Inferior parietal cortex (tissue), 1 donor: ENCODE data around the gene TAC4.
A peak's percentile ranks its signal among the peaks of the same experiment; 100 is the strongest.

Experiments used
- DNase-seq: peaks from one replicate; pipeline ENCODE4 v3.0.0-alpha.2; 2016; ENCODE audit errors: extremely low spot score

The TAC4 gene

DNA sequence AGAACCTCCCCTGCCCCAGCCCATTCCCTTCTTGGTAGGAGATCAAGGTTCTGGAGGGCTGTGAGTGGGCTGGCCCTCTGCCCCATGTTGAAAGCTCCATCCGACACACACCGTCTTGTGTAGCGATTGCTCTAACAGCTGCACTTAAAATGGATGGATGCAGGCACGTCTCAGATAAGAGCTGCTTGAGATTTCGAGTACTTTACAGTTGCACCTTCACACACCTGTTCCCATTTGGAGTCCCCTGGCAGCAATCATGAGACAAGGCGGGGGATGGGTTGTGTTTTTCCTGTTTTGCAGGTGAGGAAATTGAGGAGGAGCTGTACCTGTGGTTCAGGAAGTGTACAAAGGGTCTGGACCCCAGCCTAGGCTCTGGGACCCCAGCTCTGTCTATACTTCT is 25.6 kb upstream of the TAC4 start:
- no peak for DNase-seq

- DNase-seq, result no peak
Observed at GRCh38 chr17:49872754-49873377, 25.0 kb upstream of the TAC4 start.

- DNase-seq, result no peak
Observed at GRCh38 chr17:49871211-49871610, 23.3 kb upstream of the TAC4 start.

DNA sequence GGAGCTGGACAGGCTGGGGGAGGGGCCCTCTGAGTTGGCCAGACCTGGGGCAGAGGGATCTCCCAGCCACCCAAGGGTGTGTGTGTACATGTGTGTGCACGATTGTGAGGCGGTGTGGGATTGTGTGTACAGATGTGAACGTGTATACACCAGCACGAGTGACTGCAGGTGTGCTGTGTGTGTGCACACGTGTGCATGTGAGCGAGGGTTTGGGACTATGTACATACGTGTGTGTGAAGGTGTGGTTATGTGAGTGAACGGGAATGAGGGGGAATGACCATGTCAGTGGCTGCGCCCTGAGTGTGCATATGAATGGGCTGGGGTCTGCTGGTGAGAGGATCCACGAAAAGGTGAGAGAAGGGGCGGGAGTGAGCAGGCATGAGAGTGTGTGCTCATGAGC is 22.4 kb upstream of the TAC4 start:
- no peak for DNase-seq

- DNase-seq, result no peak
Observed at GRCh38 chr17:49869038-49869374, 21.1 kb upstream of the TAC4 start.

DNA sequence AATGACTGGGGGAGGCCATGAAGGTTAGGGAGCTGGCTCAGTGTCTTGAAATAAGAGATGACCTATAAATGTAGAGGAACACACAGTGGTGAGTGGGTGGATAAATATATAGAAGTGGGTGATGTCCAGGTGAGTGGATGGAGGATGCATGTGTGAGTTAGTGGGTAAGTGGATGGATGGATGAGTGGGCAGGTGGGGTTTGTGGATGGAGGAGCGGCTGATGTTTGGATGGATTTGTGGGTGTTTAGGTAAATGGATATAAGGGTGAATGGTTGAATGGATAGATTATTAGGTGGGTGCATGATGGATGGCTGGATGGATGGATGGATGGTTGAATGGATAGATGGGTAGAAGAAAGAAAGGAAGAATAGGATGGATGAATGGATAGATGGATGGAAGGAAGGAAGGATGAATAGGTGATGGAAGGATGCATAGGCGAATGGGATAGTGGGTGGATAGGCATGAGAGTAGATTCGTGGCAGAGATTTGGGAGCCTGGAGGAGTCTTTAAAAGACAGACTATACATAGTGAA is 19.1 kb upstream of the TAC4 start:
- DNase-seq, result no peak

- DNase-seq, result no peak
Observed at GRCh38 chr17:49866019-49866380, 18.1 kb upstream of the TAC4 start.

DNA sequence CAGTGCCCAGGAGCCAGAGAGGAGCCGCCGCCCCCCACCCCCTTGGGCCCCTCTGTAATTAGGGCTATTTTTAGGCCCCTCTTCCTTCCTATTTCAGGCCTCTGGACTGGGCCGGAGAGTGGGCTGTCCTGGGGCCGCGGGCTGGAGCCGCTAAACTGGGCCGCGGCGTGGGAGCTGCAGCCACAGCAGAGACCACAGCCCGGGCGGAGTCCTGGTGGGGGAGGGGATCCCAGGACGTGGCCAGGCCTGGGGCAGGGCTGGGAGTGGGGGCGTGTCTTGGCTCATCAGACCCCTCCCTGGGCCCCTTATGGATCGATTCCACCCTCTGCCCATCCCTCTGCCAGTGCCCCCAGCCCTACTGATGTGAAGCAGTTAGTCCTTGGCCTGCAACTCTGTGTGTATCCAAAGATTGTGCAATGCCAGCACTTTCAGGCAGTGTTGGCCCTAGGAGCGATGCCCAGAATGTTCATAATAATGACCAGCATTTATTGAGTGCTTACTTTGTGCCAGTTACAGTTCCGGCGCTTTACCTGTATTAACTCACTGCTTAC is 15.0 kb upstream of the TAC4 start:
- no peak for DNase-seq

DNA sequence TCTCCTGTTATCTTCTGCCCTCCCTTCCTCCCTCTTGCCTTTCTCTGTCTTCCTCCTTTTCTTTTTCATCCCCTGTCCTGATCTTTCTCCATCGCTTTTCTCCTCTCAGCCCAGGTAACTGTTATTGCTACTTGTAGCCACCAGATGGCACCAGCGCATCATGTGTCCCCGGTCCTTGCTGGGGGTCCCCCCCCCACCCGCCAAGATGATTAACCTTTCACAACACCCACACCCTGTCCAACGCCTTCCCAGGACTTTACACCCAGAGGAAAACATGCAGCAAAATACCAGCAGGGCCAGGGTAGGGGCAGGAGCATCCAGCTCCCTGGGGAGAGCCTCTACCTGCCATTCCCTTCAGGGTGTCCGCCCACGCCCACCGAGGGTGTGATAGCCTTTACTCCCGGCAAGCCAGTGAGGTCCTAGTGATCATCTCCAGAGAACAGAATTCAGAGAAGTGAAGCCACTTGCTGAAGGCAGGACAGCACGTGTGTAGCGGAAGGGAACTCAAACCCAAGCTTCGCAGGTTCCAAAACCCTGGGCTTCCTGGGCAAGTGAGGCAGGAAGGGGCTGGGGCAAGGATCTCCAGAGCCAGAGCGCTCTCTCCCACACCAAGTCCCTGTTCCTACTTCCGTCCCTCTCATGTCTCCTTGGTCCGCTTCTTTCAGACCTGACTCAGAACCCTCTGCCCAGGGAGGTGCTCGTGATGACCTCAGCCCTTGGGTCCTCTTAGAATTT is 13.4 kb upstream of the TAC4 start:
- DNase-seq, result peak; percentile 48

DNA sequence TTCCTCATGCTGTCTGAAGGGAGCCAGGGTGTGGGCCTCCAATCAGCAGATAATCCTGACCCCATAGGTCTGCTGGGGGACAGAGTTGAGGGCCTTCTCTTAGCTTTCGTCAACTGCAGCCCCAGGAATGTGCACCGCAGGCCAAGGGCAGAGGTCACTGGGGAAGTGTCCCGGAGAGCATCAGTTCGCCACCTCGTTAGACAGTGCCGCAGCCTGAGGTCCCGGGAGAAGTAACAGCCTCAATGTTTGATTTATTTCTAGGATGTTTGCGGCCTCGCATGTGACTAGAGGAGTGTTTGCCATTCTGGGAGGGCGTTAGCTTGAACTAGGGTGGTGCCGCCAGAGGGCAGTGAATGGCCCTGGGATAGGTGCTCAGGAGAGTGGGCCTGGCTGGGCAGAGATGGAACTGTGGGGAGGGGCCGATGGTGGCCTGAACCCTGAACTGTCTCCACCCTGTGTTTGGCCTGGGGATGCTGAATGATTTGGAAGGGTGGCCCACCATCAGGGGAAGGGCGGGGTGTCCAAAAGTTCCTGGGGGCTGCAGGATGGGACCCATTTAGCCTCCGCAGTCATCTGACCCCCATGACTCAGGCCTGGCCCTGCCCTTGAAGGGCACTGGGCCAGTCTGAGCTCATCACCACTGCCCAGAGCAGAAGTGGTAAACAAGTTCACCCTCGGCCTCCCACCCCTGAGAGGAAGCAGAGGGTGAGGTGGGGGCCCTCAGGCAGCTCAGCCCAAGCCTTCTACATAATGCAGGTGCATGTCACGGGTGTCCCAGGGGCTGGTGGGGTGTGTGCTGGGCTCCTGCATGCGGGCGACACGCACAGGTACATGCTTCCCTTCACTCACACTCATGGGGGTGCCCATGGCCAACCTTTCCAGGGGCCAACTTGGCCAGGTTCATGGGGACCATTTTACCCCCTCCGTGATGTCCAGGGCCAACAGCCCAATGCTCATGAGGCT is 12.4 kb upstream of the TAC4 start:
- DNase-seq, result no peak

DNA sequence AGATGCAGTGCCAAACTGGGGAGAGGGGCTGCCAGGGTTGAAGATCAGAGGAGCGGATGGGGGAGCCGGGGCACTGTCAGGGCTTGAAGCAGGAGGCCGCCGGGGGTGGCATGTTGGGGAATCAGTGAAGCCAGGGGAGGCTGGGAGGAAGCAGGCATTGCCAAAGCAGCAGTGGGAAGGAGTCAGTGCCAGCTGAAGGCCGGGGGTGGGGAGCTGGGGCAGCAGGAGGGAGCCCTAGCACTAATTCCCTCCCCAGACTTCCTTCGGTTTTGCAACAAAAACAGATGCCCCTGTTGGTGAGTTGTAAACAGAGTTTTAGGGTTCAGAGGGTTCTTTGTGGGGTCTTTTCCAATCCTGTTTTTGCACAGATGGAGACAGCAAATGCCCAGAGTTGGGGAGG is 10.9 kb upstream of the TAC4 start:
- no peak for DNase-seq

DNA sequence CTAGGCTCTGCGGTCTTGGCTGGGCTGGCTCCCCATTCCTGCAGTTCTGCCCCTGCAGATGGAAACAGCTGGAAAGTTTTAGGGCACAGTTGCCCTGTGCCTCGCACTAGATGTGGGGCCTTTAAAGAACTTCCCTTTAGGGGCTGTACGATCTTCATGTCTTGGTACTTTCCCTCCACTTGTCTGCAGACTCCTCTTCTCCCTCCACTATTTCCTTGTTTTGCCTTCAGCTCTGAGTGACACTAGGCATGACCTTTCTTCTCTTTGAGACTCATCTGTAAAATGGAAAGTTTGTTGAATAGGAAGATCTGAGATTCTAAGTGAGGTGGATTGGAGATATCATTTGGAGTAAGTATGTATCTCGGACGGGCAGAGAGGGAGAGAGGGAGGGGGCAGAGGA is 6.3 kb upstream of the TAC4 start:
- no peak for DNase-seq

DNA sequence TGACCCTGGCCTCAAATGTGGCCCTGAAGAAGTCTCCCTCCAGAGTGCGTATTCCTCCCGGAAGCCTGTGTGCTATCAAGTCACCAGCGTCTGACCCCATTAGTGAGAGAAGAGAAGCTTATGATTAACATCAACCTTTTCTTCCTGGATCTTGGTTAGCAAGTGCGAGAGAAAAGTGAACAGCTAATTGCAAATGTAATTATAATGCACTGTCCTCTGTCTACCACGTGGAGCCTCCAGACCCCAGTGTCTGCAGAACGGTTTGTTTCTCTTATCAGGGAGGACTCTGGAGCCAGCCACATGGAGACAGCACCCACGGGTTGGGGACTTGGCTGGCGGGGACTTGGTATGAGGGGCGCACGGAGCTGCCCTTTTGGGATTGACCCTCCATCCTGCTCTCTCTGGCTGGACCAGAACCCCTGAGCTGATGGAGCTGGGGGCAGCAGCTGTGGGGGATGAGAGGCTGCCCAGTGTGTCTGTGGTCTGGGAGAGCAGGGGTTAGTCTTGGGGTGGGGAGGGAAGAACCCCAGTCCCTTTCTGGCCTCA is 5.7 kb upstream of the TAC4 start:
- no peak for DNase-seq

- DNase-seq, result peak; percentile 35
Observed at GRCh38 chr17:49851387-49852291, 3.8 kb upstream of the TAC4 start.

DNA sequence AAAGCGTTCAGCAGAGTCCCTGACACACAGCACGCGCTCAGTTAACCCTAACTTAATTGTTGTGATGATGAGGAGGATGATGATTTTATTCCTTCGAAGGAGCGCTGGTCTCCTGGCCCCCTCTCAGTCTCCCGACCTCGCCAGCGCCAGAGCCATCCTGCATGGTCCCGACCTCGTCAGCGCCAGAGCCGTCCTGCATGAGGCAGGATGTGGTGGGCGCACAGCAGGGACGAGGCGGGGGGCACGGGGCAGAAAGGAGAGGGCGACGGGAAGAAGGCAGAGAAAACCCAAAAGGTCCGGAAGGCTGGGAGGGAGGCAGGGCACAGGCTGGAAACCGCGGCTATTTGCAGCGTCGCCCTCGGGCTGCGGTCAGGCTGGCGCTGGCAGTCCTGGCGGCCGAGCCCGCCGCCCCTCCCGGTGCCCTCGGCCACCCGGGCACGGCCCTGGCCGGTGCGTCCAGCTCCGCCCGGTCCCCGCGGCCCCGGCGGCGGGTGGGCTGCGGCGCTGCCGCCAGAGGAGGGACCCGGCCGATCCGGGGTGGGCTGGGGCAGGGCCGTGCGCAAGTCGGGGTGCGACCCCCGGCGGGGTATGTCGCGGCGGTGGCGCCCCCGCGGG is 3.0 kb upstream of the TAC4 start:
- DNase-seq, result no peak

GRCh38 chr17:49850218-49850610 is 2.3 kb upstream of the TAC4 start:
- no peak for DNase-seq

DNA sequence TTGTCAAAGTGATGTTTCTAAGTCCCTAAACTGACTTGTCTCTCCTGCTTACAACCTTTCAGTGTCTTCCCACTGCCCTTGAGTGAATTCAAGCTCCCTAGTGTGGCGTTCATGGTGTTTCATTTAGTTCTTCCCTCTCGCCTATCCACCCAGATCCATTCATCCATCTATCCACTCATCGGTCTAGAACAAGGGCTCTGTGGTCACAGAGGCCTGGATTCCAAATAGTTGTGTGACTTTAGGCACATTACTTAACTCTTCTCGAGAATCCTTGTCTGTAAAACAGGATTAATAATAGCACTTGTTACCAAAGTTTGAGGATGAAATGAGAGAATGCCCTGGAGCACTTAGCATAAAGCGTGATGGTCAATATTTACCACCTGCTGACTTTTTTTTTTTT is 870 bp upstream of the TAC4 start:
- DNase-seq, result no peak

DNA sequence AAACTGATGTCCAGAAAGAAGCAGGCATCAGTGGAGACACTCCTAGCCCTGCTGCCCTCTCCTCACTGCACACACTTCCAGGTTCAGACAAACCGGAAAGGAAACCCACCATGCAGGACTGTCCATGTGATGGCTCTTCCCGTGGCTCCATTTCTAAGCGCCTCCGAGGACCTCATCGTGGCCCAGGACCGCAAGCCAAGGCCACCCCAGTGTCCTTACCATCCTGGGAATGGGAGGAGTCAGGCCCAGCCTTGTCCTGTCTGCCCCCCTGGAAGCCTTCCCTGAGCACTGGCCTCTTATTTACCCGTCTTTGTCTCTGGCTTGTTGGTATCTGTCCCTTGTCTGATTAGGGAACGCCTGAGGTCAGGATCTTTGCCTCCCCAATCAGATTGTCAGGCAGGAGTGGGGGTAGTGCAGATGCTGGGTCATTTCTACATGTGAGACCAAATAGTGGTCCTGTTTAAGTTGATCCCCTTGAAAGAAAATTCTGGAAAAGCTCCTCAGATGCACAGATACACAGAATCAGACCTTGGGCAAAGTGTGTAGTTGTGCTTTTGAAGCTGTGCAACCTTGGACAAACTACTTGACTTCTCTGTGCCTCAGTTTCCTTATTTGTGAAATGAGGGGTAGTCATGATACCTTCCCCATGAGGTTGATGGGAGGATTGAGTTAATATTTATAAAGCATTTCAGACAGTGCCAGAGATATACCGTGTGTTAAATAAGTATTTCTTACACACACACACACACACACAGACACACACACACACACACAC is 744 bp downstream of the TAC4 start:
- no peak for DNase-seq

- no peak for DNase-seq
Observed at GRCh38 chr17:49845321-49845720, 2.5 kb downstream of the TAC4 start.
